IMR-90 (cell line): Measurements from ENCODE around the gene RETREG1. TPM values are rescaled to one million over a fixed set of nuclear protein-coding genes. Genes with fewer than 3 reads are reported as not detected.

Experiments
- ATAC-seq: fragments of 200-7000 bp; cut with Tn5 transposase; 2 replicates; pipeline ENCODE4 v1.9.1; 2020; ENCODE audit warnings: low read depth, mild to moderate bottlenecking, moderate library complexity
- BruUV-seq: library from RNA; stranded (reverse); fragments of 400-500 nt; replicated peaks from 2 replicates; lab custom pipeline; 2021; lab: Mats Ljungman, UMichigan
- CTCF ChIA-PET: fragments of 300-600 bp; formaldehyde crosslinking; extraction: SDS; loops from one replicate; lab custom pipeline; 2021; ENCODE audit warnings: antibody characterized with exemption; lab: Yijun Ruan, JAX
- POLR2A ChIA-PET: fragments of 300-600 bp; sonication (Branson Sonifier 250); formaldehyde crosslinking; loops from one replicate; lab custom pipeline; 2022; ENCODE audit warnings: antibody characterized with exemption; ENCODE audit not compliant: unreplicated experiment; lab: Charles Lee
- DNase-seq: peaks from one replicate; pipeline ENCODE4 v3.0.0; 2013
- H2AFZ ChIP-seq: replicated peaks from 2 replicates; pipeline ENCODE3; 2013; ENCODE audit warnings: low read length, mild to moderate bottlenecking; ENCODE audit not compliant: poor library complexity
- H2AK5ac ChIP-seq: 2 replicates; pipeline ENCODE4 v1.6.1; 2013; ENCODE audit warnings: low read depth, low read length, inconsistent platforms
- H2AK9ac ChIP-seq: replicated peaks from 2 replicates; pipeline ENCODE3; 2013; ENCODE audit warnings: mild to moderate bottlenecking, low read depth, low read length, moderate library complexity; ENCODE audit not compliant: poor library complexity
- H2BK120ac ChIP-seq: 2 replicates; pipeline ENCODE4 v1.6.1; 2013; ENCODE audit warnings: low read depth, low read length, inconsistent platforms
- H2BK15ac ChIP-seq: 3 replicates; pipeline ENCODE4 v1.6.1; 2013; ENCODE audit warnings: low read depth, low read length, inconsistent platforms
- H2BK20ac ChIP-seq: 2 replicates; pipeline ENCODE4 v1.6.1; 2013; ENCODE audit warnings: low read depth, mild to moderate bottlenecking, inconsistent platforms, low read length, moderate library complexity
- H2BK5ac ChIP-seq: 2 replicates; pipeline ENCODE4 v1.6.1; 2013; ENCODE audit warnings: mild to moderate bottlenecking, low read depth, low read length, inconsistent platforms; ENCODE audit not compliant: poor library complexity, severe bottlenecking
- H3K14ac ChIP-seq: replicated peaks from 2 replicates; pipeline ENCODE4 v1.6.1; 2013; ENCODE audit warnings: low read depth, low read length, inconsistent platforms
- H3K18ac ChIP-seq: 2 replicates; pipeline ENCODE4 v1.6.1; 2013; ENCODE audit warnings: low read depth, low read length, control low read depth
- H3K23ac ChIP-seq: 2 replicates; pipeline ENCODE4 v1.6.1; 2013; ENCODE audit warnings: low read depth, low read length, inconsistent platforms
- H3K27ac ChIP-seq: 2 replicates; pipeline ENCODE4 v1.5.1; 2013; ENCODE audit warnings: mild to moderate bottlenecking, control low read depth, low read length; ENCODE audit not compliant: insufficient read depth
- H3K27me3 ChIP-seq: 2 replicates; pipeline ENCODE4 v1.6.1; 2013; ENCODE audit warnings: low read length; ENCODE audit not compliant: control insufficient read depth, insufficient read depth
- H3K36me3 ChIP-seq: 2 replicates; pipeline ENCODE4 v1.6.1; 2013; ENCODE audit warnings: low read length, mixed read lengths; ENCODE audit not compliant: control insufficient read depth, insufficient read depth
- H3K4ac ChIP-seq: 2 replicates; pipeline ENCODE4 v1.6.1; 2013; ENCODE audit warnings: low read depth, low read length, inconsistent platforms
- H3K4me1 ChIP-seq: 2 replicates; pipeline ENCODE4 v1.6.1; 2013; ENCODE audit warnings: low read length, mixed read lengths; ENCODE audit not compliant: control insufficient read depth, insufficient read depth
- H3K4me2 ChIP-seq: 2 replicates; pipeline ENCODE4 v1.6.1; 2013; ENCODE audit warnings: low read depth, mild to moderate bottlenecking, control low read depth, low read length, moderate library complexity
- H3K4me3 ChIP-seq: 2 replicates; pipeline ENCODE4 v1.5.1; 2013; ENCODE audit warnings: low read depth, mild to moderate bottlenecking, control low read depth, low read length, moderate library complexity; ENCODE audit not compliant: insufficient read depth
- H3K56ac ChIP-seq: 2 replicates; pipeline ENCODE4 v1.6.1; 2013; ENCODE audit warnings: low read length, inconsistent platforms; ENCODE audit not compliant: insufficient read depth; ENCODE audit errors: extremely low read depth
- H3K79me1 ChIP-seq, 2 experiments: 2 replicates each; pipeline ENCODE4 v1.6.1; 2013; ENCODE audit warnings: low read length in 2 of 2, inconsistent platforms in 1 of 2, low read depth in 1 of 2
- H3K9ac ChIP-seq: 2 replicates; pipeline ENCODE4 v1.6.1; 2013; ENCODE audit warnings: low read depth, low read length, control low read depth
- H3K9me1 ChIP-seq: 2 replicates; pipeline ENCODE4 v1.6.1; 2013; ENCODE audit warnings: low read length, inconsistent platforms; ENCODE audit not compliant: insufficient read depth
- H3K9me3 ChIP-seq: 2 replicates; pipeline ENCODE4 v1.6.1; 2013; ENCODE audit warnings: low read length; ENCODE audit not compliant: control insufficient read depth, insufficient read depth
- H4K20me1 ChIP-seq: 2 replicates; pipeline ENCODE4 v1.6.1; 2013; ENCODE audit warnings: low read length, inconsistent platforms; ENCODE audit not compliant: insufficient read depth
- H4K5ac ChIP-seq: 2 replicates; pipeline ENCODE4 v1.6.1; 2013; ENCODE audit warnings: mild to moderate bottlenecking, low read depth, low read length, control low read depth
- H4K8ac ChIP-seq, 2 experiments: 2 replicates each; pipeline ENCODE4 v1.6.1; 2013; ENCODE audit warnings: low read depth in 2 of 2, low read length in 2 of 2, control low read depth in 1 of 2, inconsistent platforms in 1 of 2
- H4K91ac ChIP-seq: 2 replicates; pipeline ENCODE4 v1.6.1; 2013; ENCODE audit warnings: low read depth, low read length, inconsistent platforms; ENCODE audit not compliant: insufficient read depth
- BHLHE40 ChIP-seq: fragments of 150-350 bp; IDR thresholded peaks from 2 replicates; pipeline ENCODE4 v1.6.1; 2016; ENCODE audit warnings: mild to moderate bottlenecking, low read depth, low read length
- CHD1 ChIP-seq: IDR thresholded peaks from 2 replicates; pipeline ENCODE4 v1.6.1; 2012; ENCODE audit warnings: low read depth, low read length, improper control_type of control experiment
- FOS ChIP-seq: fragments of 150-350 bp; IDR thresholded peaks from 2 replicates; pipeline ENCODE4 v1.6.1; 2016; ENCODE audit warnings: low read depth, low read length
- MAFK ChIP-seq: IDR thresholded peaks from 2 replicates; pipeline ENCODE4 v1.6.1; 2012; ENCODE audit warnings: low read depth, low read length, improper control_type of control experiment
- MAZ ChIP-seq: IDR thresholded peaks from 2 replicates; pipeline ENCODE4 v1.6.1; 2012; ENCODE audit warnings: low read depth, mild to moderate bottlenecking, low read length, improper control_type of control experiment, moderate library complexity, borderline replicate concordance
- MXI1 ChIP-seq: IDR thresholded peaks from 2 replicates; pipeline ENCODE4 v1.6.1; 2012; ENCODE audit warnings: low read depth, mild to moderate bottlenecking, low read length, moderate library complexity, borderline replicate concordance
- NFE2L2 ChIP-seq: fragments of 150-350 bp; IDR thresholded peaks from 2 replicates; pipeline ENCODE4 v1.6.1; 2016; ENCODE audit warnings: low read depth, mild to moderate bottlenecking, low read length
- POLR2A ChIP-seq: IDR thresholded peaks from 2 replicates; pipeline ENCODE4 v1.6.1; 2012; ENCODE audit warnings: mild to moderate bottlenecking, low read depth, low read length
- RFX5 ChIP-seq: IDR thresholded peaks from 2 replicates; pipeline ENCODE4 v1.8.0; 2012; ENCODE audit warnings: low read depth, mild to moderate bottlenecking, low read length, moderate library complexity
- SMC3 ChIP-seq: fragments of 150-350 bp; IDR thresholded peaks from 2 replicates; pipeline ENCODE4 v1.6.1; 2016; ENCODE audit warnings: low read depth, mild to moderate bottlenecking, antibody characterized with exemption, low read length, moderate library complexity
- WGBS, 2 experiments: methylation state at CpG; one replicate each; pipeline versions ENCODE4 v1.1.5 to v1.1.7; 2013; ENCODE audit warnings: missing lambda C conversion rate in 2 of 2; ENCODE audit not compliant: insufficient read length in 1 of 2; ENCODE audit errors: extremely low coverage in 2 of 2; 5-methylcytosine and 5-hydroxymethylcytosine counted together
- dilution Hi-C: fragments of 300-500 bp; cut with HindIII; formaldehyde crosslinking; loops from one replicate; pipeline ENCODE4 v1.14.3; 2018; ENCODE audit warnings: low sequenced_read_pairs; ENCODE audit not compliant: unreplicated experiment
- in situ Hi-C: fragments of 300-500 bp; cut with MboI; formaldehyde crosslinking; loops from 3 replicates; pipeline ENCODE4 v1.14.3; 2019; ENCODE audit warnings: low sequenced_read_pairs, inconsistent platforms, mixed read lengths
- intact Hi-C: fragments of 100-400 bp; cut with micrococcal nuclease; formaldehyde crosslinking; loops from 2 replicates; pipeline ENCODE4 v1.10.0; 2022
- polyA plus RNA-seq, 3 experiments: library from polyadenylated mRNA; depleted of rRNA; stranded (reverse); fragments of >200 nt; gene quantifications; 2 replicates each; pipeline ENCODE4 v1.2.3, GENCODE V29; 2012; ENCODE audit warnings: low replicate concordance in 1 of 3
- total RNA-seq: library from RNA; depleted of rRNA; stranded (reverse); fragments of >200 nt; gene quantifications from 2 replicates; pipeline ENCODE4 v1.2.3, GENCODE V29; 2012

RETREG1 gene
- total and polyA plus RNA-seq, 2 of the 4 experiments (the other 2 are of a cell fraction): not detected

GRCh38 chr5:16656561-16657191 lies 39.9 kb upstream of the RETREG1 start:
- 53% methylated on average over 2 of the region's 2 CpGs; no CpG with 5 or more reads in 1 of the 2 experiments for WGBS, 2 experiments
- no peak overlapping the region for H3K14ac ChIP-seq
- no peak overlapping the region for H3K23ac ChIP-seq
- ChIA-PET CTCF (interaction anchor here (1.3 kb wide), 1 partner anchor 10 kb away, joined by 4 read pairs; no protein-coding TSS in a partner anchor), POLR2A (no interaction called here)
- dilution Hi-C loops: no loop called here
- no peak overlapping the region for H3K9ac ChIP-seq
- H2BK120ac ChIP-seq: no peak overlapping the region
- H3K18ac ChIP-seq: no peak overlapping the region
- no peak overlapping the region for H3K4me2 ChIP-seq
- no peaks in the 10 kb centered on the region for H3K4me1 ChIP-seq
- in situ Hi-C loops: no loop called here
- no peak overlapping the region for H4K5ac ChIP-seq
- peaks cover 1% of the 10 kb centered on the region for H3K27me3 ChIP-seq
- no peak overlapping the region for H2AK5ac ChIP-seq
- H3K56ac ChIP-seq: no peak overlapping the region
- no peak overlapping the region for H2AFZ ChIP-seq
- DNase-seq: no peak
- H3K27ac ChIP-seq: no peak overlapping the region
- no peak overlapping the region for H2BK5ac ChIP-seq
- no peak; the same call in 1 of the 2 replicates for ATAC-seq
- no peak overlapping the region for H3K4ac ChIP-seq
- H3K79me1 ChIP-seq: no peaks in the 10 kb centered on the region
- H3K9me1 ChIP-seq: no peaks in the 10 kb centered on the region; the same call in 1 of the 2 replicates
- no peaks in the 10 kb centered on the region for H4K20me1 ChIP-seq
- no peaks in the 10 kb centered on the region for H3K36me3 ChIP-seq
- no peak overlapping the region for H2BK15ac ChIP-seq
- no peaks in the 10 kb centered on the region for H3K9me3 ChIP-seq
- TF ChIP-seq POLR2A (no peak), FOS (no peak), MAZ (no peak), MXI1 (no peak), NFE2L2 (no peak), BHLHE40 (no peak), CHD1 (no peak), RFX5 (no peak), MAFK (no peak), SMC3 (no peak)
- no TSS peak for BruUV-seq
- H2BK20ac ChIP-seq: no peak overlapping the region
- intact Hi-C loops: no loop called here
- no peak overlapping the region for H4K91ac ChIP-seq
- H3K4me3 ChIP-seq: no peak overlapping the region
- no peak overlapping the region for H2AK9ac ChIP-seq
- H4K8ac ChIP-seq: no peak overlapping the region
